Astrocyte (in vitro differentiated cells and primary cell): Measurements from ENCODE around the gene LRGUK.

Source experiments
- CTCF ChIP-seq: IDR thresholded peaks from 2 replicates; pipeline ENCODE4 v1.5.1; 2011; ENCODE audit warnings: low read depth, mild to moderate bottlenecking, inconsistent platforms, low read length, moderate library complexity; ENCODE audit not compliant: insufficient read depth
- EZH2 ChIP-seq: IDR thresholded peaks from 2 replicates; pipeline ENCODE4 v1.6.1; 2012; ENCODE audit warnings: mild to moderate bottlenecking, low read length, inconsistent platforms; ENCODE audit not compliant: insufficient read depth

- TF ChIP-seq CTCF: no peak
- no peak for TF ChIP-seq EZH2
Observed at GRCh38 chr7:134187893-134188292, 60.8 kb downstream of the LRGUK start.
